Transverse colon (tissue), 4 donors: ENCODE results near the gene CPM. TPM values are rescaled to one million over a fixed set of nuclear protein-coding genes. Genes with fewer than 3 reads are reported as not detected.
"Not testable (repeated sequence)": the region's sequence is repeated elsewhere in the genome, so short reads cannot be mapped to it uniquely, and the experiment has no call there.

Source experiments
- DNase-seq: peaks from one replicate; pipeline ENCODE4 v3.0.0-alpha.2; 2019
- H3K27ac ChIP-seq, 4 donors: fragments of 200-600 bp; sonication (generic); 2 replicates each; pipeline ENCODE4 v1.5.1; 2016 to 2018; ENCODE audit warnings: inconsistent platforms in 4 of 4
- H3K27me3 ChIP-seq: fragments of 200-600 bp; sonication (generic); 2 replicates; pipeline ENCODE4 v1.5.1; 2017; ENCODE audit warnings: inconsistent platforms
- H3K36me3 ChIP-seq, 4 donors: fragments of 200-600 bp; sonication (generic); 2 replicates each; pipeline ENCODE4 v1.5.1; 2017 to 2019; ENCODE audit warnings: inconsistent platforms in 4 of 4
- H3K4me1 ChIP-seq, 4 donors: fragments of 200-600 bp; sonication (generic); 2 replicates each; pipeline ENCODE4 v1.5.1; 2017 to 2020; ENCODE audit warnings: inconsistent platforms in 4 of 4
- H3K4me3 ChIP-seq, 4 donors: fragments of 200-600 bp; sonication (generic); 1 replicate in 1 of 4; 2 replicates in 3 of 4; pipeline versions ENCODE4 v1.5.1 to v1.6.1; 2017 to 2019; ENCODE audit warnings: inconsistent platforms in 4 of 4
- H3K9me3 ChIP-seq, 2 donors: fragments of 200-600 bp; sonication (generic); 2 replicates each; pipeline ENCODE4 v1.5.1; 2017 to 2019; ENCODE audit warnings: inconsistent platforms in 2 of 2
- EP300 ChIP-seq: sonication (generic); formaldehyde crosslinking; IDR thresholded peaks from one replicate; pipeline ENCODE4 v1.6.1; 2017; ENCODE audit warnings: antibody characterized with exemption, low read depth
- POLR2A ChIP-seq: fragments of 450-650 bp; IDR thresholded peaks from one replicate; pipeline ENCODE4 v1.6.1; 2016; ENCODE audit warnings: antibody characterized with exemption, mild to moderate bottlenecking, moderate library complexity
- POLR2AphosphoS5 ChIP-seq, 3 donors: sonication (generic); formaldehyde crosslinking; IDR thresholded peaks; one replicate each; pipeline ENCODE4 v1.6.1; 2016; ENCODE audit warnings: antibody characterized with exemption in 3 of 3
- WGBS, 2 donors: methylation state at CpG; one replicate each; pipeline ENCODE4 v1.1.5; 2018; ENCODE audit warnings: low coverage in 1 of 2; 5-methylcytosine and 5-hydroxymethylcytosine counted together
- in situ Hi-C, 4 donors: fragments of 200-750 bp; cut with MboI; loops; one replicate each; pipeline versions ENCODE4 v1.15.0 to v1.15.1; 2017; ENCODE audit warnings: low sequenced_read_pairs in 3 of 4, low pct_ligation_motif_present in 1 of 4, low pct_unique_long_range_greater_than_20kb in 1 of 4
- intact Hi-C: fragments of 100-400 bp; cut with DNase I; formaldehyde crosslinking; loops from one replicate; pipeline ENCODE4 v1.15.1; 2023; ENCODE audit warnings: low total_unique reads
- total RNA-seq, 4 donors: library from RNA; depleted of rRNA; stranded (reverse); fragments of >200 nt; gene quantifications; one replicate each; pipeline ENCODE4 v1.1.0, GENCODE V29; 2016
- TF ChIP-seq, protein P1 (sequence below), 5 experiments: fragments of 200-600 bp in 3 of 5; fragments of 450-650 bp in 2 of 5; sonication (generic) in 3 of 5; IDR thresholded peaks; 1 replicate in 2 of 5; 2 replicates in 3 of 5; pipeline ENCODE4 v1.5.1; 2016 to 2017; ENCODE audit warnings: antibody characterized with exemption in 5 of 5, inconsistent platforms in 3 of 5, mild to moderate bottlenecking in 2 of 5, moderate library complexity in 1 of 5

CPM gene
- total RNA-seq, 4 donors from 2014 or later = 36.4 to 147 (median 107) TPM

DNA sequence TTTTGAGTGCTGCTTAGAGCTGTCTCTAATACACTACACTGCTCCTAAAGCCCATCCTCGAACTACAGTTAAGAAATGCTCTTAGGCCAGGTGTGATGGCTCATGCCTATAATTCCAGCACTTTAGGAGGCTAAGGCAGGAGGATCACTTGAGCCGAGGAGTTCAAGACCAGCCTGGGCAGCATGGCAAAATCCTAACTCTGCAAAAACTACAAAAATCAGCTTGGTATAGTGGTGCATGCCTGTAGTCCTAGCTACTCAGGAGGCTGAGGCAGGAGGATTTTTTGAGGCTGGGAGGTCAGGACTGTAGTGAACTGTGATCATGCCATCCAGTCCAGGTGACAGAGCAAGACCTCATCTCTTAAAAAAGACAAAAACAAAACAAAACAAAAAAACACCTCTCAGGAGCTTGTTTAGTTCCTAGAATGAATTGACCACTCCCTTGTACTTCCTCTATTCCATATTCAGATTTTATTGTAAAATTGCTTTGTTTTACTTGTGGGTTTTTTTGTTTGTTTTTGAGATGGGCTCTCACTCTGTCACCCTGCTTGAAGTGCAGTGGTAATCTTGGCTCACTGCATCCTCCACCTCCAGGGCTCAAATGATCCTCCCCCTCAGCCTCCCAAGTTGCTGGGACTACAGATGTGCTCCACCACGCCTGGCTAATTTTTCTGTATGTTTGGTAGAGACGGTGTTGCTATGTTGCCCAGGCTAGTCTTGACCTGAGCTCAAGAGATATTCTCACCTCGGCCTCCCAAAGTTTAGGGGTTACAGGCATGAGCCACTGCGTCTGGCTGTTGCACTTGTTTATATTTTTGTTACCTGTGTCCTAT, 111.4 kb downstream of the CPM start:
- Histone ChIP-seq H3K4me1 (no peaks in the 10 kb centered on the region), H3K36me3 (peaks cover 0 to 75% (median 35%) of the 10 kb centered on the region in 4 donors), H3K4me3 (no peak overlapping the region), H3K27ac (no peak overlapping the region), H3K27me3 (no peaks in the 10 kb centered on the region), H3K9me3 (no peaks in the 10 kb centered on the region)
- TF ChIP-seq POLR2AphosphoS5 (IDR thresholded peaks at IDR 0.05) (no peak), EP300 (no peak)
- TF ChIP-seq, protein P1, sequence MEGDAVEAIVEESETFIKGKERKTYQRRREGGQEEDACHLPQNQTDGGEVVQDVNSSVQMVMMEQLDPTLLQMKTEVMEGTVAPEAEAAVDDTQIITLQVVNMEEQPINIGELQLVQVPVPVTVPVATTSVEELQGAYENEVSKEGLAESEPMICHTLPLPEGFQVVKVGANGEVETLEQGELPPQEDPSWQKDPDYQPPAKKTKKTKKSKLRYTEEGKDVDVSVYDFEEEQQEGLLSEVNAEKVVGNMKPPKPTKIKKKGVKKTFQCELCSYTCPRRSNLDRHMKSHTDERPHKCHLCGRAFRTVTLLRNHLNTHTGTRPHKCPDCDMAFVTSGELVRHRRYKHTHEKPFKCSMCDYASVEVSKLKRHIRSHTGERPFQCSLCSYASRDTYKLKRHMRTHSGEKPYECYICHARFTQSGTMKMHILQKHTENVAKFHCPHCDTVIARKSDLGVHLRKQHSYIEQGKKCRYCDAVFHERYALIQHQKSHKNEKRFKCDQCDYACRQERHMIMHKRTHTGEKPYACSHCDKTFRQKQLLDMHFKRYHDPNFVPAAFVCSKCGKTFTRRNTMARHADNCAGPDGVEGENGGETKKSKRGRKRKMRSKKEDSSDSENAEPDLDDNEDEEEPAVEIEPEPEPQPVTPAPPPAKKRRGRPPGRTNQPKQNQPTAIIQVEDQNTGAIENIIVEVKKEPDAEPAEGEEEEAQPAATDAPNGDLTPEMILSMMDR (IDR thresholded peaks at IDR 0.05) = no peak
- WGBS, 2 donors = 74 to 86% methylated on average over 3 to 6 of the region's 6 CpGs
- DNase-seq = no peak
- in situ Hi-C loops (no loop called here), intact Hi-C loops (no loop called here)

DNA sequence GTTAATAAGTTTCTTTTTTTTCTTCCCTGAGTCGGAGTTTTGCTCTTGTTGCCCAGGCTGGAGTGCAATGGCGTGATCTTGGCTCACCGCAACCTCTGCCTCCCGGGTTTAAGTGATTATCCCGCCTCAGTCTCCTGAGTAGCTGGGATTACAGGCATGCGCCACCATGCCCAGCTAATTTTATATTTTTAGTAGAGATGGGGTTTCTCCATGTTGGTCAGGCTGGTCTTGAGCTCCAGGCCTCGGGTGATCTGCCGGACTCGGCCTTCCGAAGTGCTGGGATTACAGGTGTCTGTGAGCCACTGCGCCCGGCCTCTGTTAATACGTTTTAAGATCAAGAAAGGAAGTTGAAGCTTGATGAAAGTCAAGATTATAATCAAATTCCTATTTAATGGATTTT, 113.5 kb downstream of the CPM start:
- DNase-seq, H3K9me3 ChIP-seq, H3K4me3 ChIP-seq, H3K27ac ChIP-seq, intact Hi-C loops, H3K27me3 ChIP-seq, in situ Hi-C loops: not testable (repeated sequence)
- Histone ChIP-seq H3K4me1 (peaks cover 5 to 14% (median 10%) of the 10 kb centered on the region in 4 donors), H3K36me3 (peaks cover 0 to 70% (median 32%) of the 10 kb centered on the region in 4 donors)
- WGBS, 2 donors = 93% methylated on average over 8 to 13 of the region's 13 CpGs

DNA sequence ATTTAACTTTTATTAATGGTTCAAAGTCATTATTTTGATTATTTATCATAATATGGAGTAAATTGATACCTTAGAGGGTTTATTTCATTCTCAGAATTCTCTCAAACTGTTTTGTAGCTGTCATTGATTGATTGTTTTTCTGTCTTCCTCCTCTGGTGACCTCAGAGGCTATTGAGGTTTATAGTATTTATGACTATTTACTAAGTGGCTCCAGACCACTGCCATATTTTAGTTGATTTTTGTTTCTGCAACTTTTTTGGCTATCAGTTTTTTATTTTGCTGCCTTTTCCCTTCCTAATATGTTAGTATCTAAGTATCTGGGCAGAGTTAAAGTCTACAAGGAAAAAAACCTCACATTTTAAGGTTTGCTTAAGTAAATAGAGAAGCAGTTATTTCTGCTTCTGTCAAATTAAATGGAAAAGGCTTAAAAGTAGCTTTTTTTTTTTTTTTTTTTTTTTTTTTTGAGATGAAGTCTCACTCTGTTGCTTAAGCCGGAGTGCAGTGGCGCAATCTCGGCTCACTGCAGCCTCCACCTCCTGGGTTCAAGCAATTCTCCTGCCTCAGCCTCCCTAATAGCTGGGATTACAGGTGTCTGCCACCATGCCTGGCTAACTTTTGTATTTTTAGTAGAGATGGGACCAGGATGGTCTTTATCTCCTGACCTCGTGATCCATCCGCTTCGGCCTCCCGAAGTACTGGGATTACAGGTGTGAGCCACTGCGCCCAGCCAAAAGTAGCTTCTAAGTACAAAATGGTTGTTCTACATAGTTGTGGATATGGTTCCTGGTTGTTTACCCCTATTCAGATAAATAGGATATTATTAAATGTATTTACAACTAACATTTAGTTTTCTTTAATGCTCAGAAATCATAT, 116.8 kb downstream of the CPM start:
- intact Hi-C loops = no loop called here
- in situ Hi-C loops = no loop called here

DNA sequence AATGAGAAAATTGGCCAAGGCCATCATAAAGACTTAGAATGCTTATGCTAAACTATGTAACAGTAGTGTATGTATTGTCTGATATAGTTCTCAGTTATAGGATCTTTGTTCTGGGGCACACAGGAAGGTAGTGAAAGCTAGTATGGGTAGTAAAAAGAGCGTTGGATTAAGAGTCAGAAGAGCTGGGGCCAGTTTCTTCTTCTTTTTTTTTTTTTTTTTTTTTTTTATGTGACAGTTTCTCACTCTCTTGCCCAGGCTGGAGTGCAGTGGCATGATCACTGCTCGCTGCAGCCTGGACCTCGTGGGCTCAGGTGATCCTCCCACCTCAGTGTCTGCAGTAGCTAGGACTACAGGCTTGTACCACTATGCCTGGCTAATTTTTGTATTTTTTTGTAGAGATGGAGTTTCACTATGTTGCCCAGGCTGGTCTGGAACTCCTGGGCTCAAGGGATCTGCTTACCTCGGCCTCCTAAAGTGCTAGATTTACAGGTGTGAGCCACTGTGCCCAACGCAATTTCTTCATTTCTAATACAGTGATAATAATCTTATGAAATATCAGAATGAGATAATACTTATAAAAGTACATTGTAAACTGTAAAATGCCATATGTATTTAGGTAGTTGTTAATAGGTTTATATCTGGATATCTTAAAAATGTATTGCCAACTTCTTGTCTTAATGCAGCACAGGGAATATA, 117.6 kb downstream of the CPM start:
- H3K27me3 ChIP-seq = no peaks in the 10 kb centered on the region
- H3K36me3 ChIP-seq = peaks cover 0 to 55% (median 24%) of the 10 kb centered on the region in 4 donors
- in situ Hi-C loops = no loop called here
- H3K4me1 ChIP-seq = peaks cover 13 to 40% (median 38%) of the 10 kb centered on the region in 4 donors
- H3K4me3 ChIP-seq = no peak overlapping the region
- H3K9me3 ChIP-seq = no peaks in the 10 kb centered on the region
- H3K27ac ChIP-seq = no peak overlapping the region
- intact Hi-C loops = no loop called here
- no peak for TF ChIP-seq EP300
- 78 to 84% methylated on average over 3 to 5 of the region's 5 CpGs for WGBS, 2 donors
- no peak for DNase-seq

More for the DNA sequence above, 116.8 kb downstream of the CPM start:
- Histone ChIP-seq H3K9me3 (no peaks in the 10 kb centered on the region), H3K36me3 (peaks cover 0 to 54% (median 27%) of the 10 kb centered on the region in 4 donors), H3K4me1 (peaks cover 8 to 35% (median 30%) of the 10 kb centered on the region in 4 donors), H3K27ac (no peak overlapping the region), H3K27me3 (no peaks in the 10 kb centered on the region), H3K4me3 (no peak overlapping the region)
- DNase-seq = no peak
- TF ChIP-seq EP300 = no peak
- no peak for TF ChIP-seq POLR2A
- TF ChIP-seq, protein P1 (IDR thresholded peaks at IDR 0.05) = no peak
- no peak for TF ChIP-seq POLR2AphosphoS5 (IDR thresholded peaks at IDR 0.05)
- 99% methylated on average over 8 of the region's 8 CpGs; no CpG with 5 or more reads in 1 of the 2 donors for WGBS, 2 donors
